Endothelial cell of umbilical vein (primary cell): ENCODE results near the gene PTCH2. TPM values are rescaled to one million over a fixed set of nuclear protein-coding genes. Genes with fewer than 3 reads are reported as not detected.

Source experiments
- BruUV-seq: library from RNA; stranded (reverse); fragments of 400-500 nt; replicated peaks from 2 replicates; lab custom pipeline; 2021; lab: Mats Ljungman, UMichigan
- CTCF ChIA-PET: fragments of 300-600, 350-600 bp; sonication (Branson Sonifier 250); formaldehyde crosslinking; loops from one replicate; lab custom pipeline; 2021; ENCODE audit warnings: antibody characterized with exemption, inconsistent platforms; lab: Charles Lee
- POLR2A ChIA-PET: fragments of 300-600, 350-600 bp; sonication (Branson Sonifier 250); formaldehyde crosslinking; loops from one replicate; lab custom pipeline; 2021; ENCODE audit warnings: antibody characterized with exemption, inconsistent platforms; lab: Charles Lee
- DNase-seq: peaks from one replicate; pipeline ENCODE4 v3.0.0-alpha.2; 2011; ENCODE audit warnings: low read depth, low spot score
- FAIRE-seq: peaks from 2 replicates; lab custom pipeline; 2011; peaks lifted over from hg19 to GRCh38; lab: Jason Lieb, UNC
- H2AFZ ChIP-seq: 2 replicates; pipeline ENCODE4 v1.6.0; 2012; ENCODE audit warnings: low read depth, low read length, control low read depth, inconsistent platforms
- H3K27ac ChIP-seq: 2 replicates; pipeline ENCODE4 v1.5.1; 2011; ENCODE audit warnings: low read depth, mild to moderate bottlenecking, control low read depth, low read length, moderate library complexity; ENCODE audit not compliant: insufficient read depth
- H3K27me3 ChIP-seq, 2 experiments: 2 replicates each; pipeline versions ENCODE4 v1.6.0 to v1.6.1; 2011; ENCODE audit warnings: low read length in 2 of 2, mixed read lengths in 1 of 2; ENCODE audit not compliant: control insufficient read depth in 2 of 2, insufficient read depth in 2 of 2
- H3K36me3 ChIP-seq, 2 experiments: 2 replicates in 1 of 2; 3 replicates in 1 of 2; pipeline ENCODE4 v1.5.1; 2011; ENCODE audit warnings: low read length in 2 of 2, mild to moderate bottlenecking in 1 of 2, moderate library complexity in 1 of 2; ENCODE audit not compliant: control insufficient read depth in 2 of 2, insufficient read depth in 2 of 2; ENCODE audit errors: extremely low read depth in 1 of 2
- H3K4me1 ChIP-seq: 3 replicates; pipeline ENCODE4 v1.5.1; 2011; ENCODE audit warnings: mild to moderate bottlenecking, low read length; ENCODE audit not compliant: control insufficient read depth, insufficient read depth; ENCODE audit errors: extremely low read depth
- H3K4me2 ChIP-seq: 2 replicates; pipeline ENCODE4 v1.6.1; 2011; ENCODE audit warnings: low read length, control low read depth, mixed read lengths; ENCODE audit not compliant: insufficient read depth
- H3K4me3 ChIP-seq, 3 experiments: fragments of 200-600 bp in 1 of 3; sonication (generic), shearing (Covaris generic) in 1 of 3; replicated peaks in 1 of 3; 2 replicates each; pipeline ENCODE4 v1.5.1; 2011 to 2016; ENCODE audit warnings: control low read depth in 3 of 3, low read length in 3 of 3, mild to moderate bottlenecking in 2 of 3, inconsistent platforms in 1 of 3, low read depth in 1 of 3, moderate library complexity in 1 of 3; ENCODE audit not compliant: insufficient read depth in 1 of 3
- H3K79me2 ChIP-seq: 2 replicates; pipeline ENCODE4 v1.6.0; 2012; ENCODE audit warnings: low read length, inconsistent platforms; ENCODE audit not compliant: control insufficient read depth, insufficient read depth
- H3K9ac ChIP-seq: replicated peaks from 2 replicates; pipeline ENCODE3; 2011; ENCODE audit warnings: low read length, control low read depth; ENCODE audit not compliant: insufficient read depth; ENCODE audit errors: extremely low read depth
- H3K9me1 ChIP-seq: replicated peaks from 3 replicates; pipeline ENCODE4 v1.6.0; 2011; ENCODE audit warnings: mild to moderate bottlenecking, low read length; ENCODE audit not compliant: control insufficient read depth, insufficient read depth; ENCODE audit errors: extremely low read depth
- H3K9me3 ChIP-seq: replicated peaks from 2 replicates; pipeline ENCODE4 v1.5.1; 2012; ENCODE audit warnings: low read length, inconsistent platforms; ENCODE audit not compliant: control insufficient read depth, insufficient read depth
- H4K20me1 ChIP-seq: replicated peaks from 2 replicates; pipeline ENCODE3; 2011; ENCODE audit warnings: mild to moderate bottlenecking, low read length; ENCODE audit not compliant: control insufficient read depth, insufficient read depth; ENCODE audit errors: extremely low read depth
- CTCF ChIP-seq, 2 donors: IDR thresholded peaks; 1 replicate in 1 of 2; 2 replicates in 1 of 2; pipeline ENCODE4 v1.5.1; 2011; ENCODE audit warnings: low read length in 2 of 2, mild to moderate bottlenecking in 2 of 2, moderate library complexity in 2 of 2, control low read depth in 1 of 2, inconsistent platforms in 1 of 2, low read depth in 1 of 2; ENCODE audit not compliant: insufficient read depth in 1 of 2; ENCODE audit errors: extremely low read depth in 1 of 2
- EZH2 ChIP-seq: IDR thresholded peaks from 2 replicates; pipeline ENCODE4 v1.6.1; 2012; ENCODE audit warnings: borderline replicate concordance, low read depth, mild to moderate bottlenecking, moderate library complexity, low read length, inconsistent platforms; ENCODE audit not compliant: severe bottlenecking
- FOS ChIP-seq: IDR thresholded peaks from 2 replicates; pipeline ENCODE4 v1.6.1; 2011; ENCODE audit warnings: mild to moderate bottlenecking, low read length, moderate library complexity, borderline replicate concordance; ENCODE audit not compliant: insufficient read depth
- GATA2 ChIP-seq: IDR thresholded peaks from 2 replicates; pipeline ENCODE4 v1.7.0; 2011; ENCODE audit warnings: low read depth, mild to moderate bottlenecking, moderate library complexity, mixed read lengths, low read length; ENCODE audit not compliant: insufficient read length, insufficient read depth
- JUN ChIP-seq: IDR thresholded peaks from 2 replicates; pipeline ENCODE4 v1.6.1; 2011; ENCODE audit warnings: borderline replicate concordance, low read depth; ENCODE audit not compliant: insufficient read length, insufficient read depth
- MAX ChIP-seq: IDR thresholded peaks from 2 replicates; pipeline ENCODE4 v1.6.1; 2011; ENCODE audit not compliant: insufficient read depth, insufficient read length
- MYC ChIP-seq: IDR thresholded peaks from one replicate; pipeline ENCODE4 v1.6.1; 2011; ENCODE audit warnings: mild to moderate bottlenecking, low read depth, low read length
- POLR2A ChIP-seq: IDR thresholded peaks from 2 replicates; pipeline ENCODE4 v1.6.1; 2012; ENCODE audit warnings: low read depth, mild to moderate bottlenecking, control low read depth, low read length
- POLR2AphosphoS5 ChIP-seq: IDR thresholded peaks from 2 replicates; pipeline ENCODE4 v1.6.1; 2012; ENCODE audit warnings: low read depth, mild to moderate bottlenecking, control low read depth, low read length, moderate library complexity; ENCODE audit not compliant: insufficient read depth
- dilution Hi-C: fragments of 300-500 bp; cut with MboI; formaldehyde crosslinking; loops from one replicate; pipeline ENCODE4 v1.15.0; 2019; ENCODE audit warnings: low sequenced_read_pairs; ENCODE audit not compliant: extremely low pct_ligation_motif_present
- intact Hi-C: fragments of 100-400 bp; cut with micrococcal nuclease; formaldehyde crosslinking; loops from one replicate; pipeline ENCODE4 v1.10.0; 2022
- polyA plus RNA-seq, 4 experiments: library from polyadenylated mRNA; depleted of rRNA in 3 of 4; stranded (reverse) in 3 of 4; unstranded in 1 of 4; fragments of >200 nt; gene quantifications; 2 replicates each; pipeline versions ENCODE4 v1.2.1 to v1.2.3, GENCODE V29; 2011 to 2012; ENCODE audit warnings: missing spikeins in 1 of 4
- total RNA-seq: library from RNA; stranded (reverse); gene quantifications from 2 replicates; pipeline ENCODE4 v1.2.3, GENCODE V29; 2021

Gene PTCH2
- total and polyA plus RNA-seq, 2 donors (not counting 3 experiments of a cell fraction or from before 2014, with no cell fraction given): 1.8 TPM

GRCh38 chr1:44828003-44828651, 14.9 kb downstream of the PTCH2 start:
- dilution Hi-C loops: no loop called here
- no peaks in the 10 kb centered on the region for H3K4me1 ChIP-seq
- POLR2A ChIA-PET: no interaction called here

More at GRCh38 chr1:44828003-44828651, 14.9 kb downstream of the PTCH2 start:
- Histone ChIP-seq H2AFZ (no peak overlapping the region), H3K9me1 (no peaks in the 10 kb centered on the region), H3K36me3 (no peaks in the 10 kb centered on the region), H3K27ac (no peak overlapping the region), H3K9me3 (no peaks in the 10 kb centered on the region), H3K4me3 (no peak overlapping the region), H3K27me3 (no peaks in the 10 kb centered on the region), H3K4me2 (no peak overlapping the region), H3K9ac (no peak overlapping the region), H3K79me2 (no peaks in the 10 kb centered on the region), H4K20me1 (no peaks in the 10 kb centered on the region)
- FAIRE-seq (no peak), DNase-seq (no peak)
- intact Hi-C loops: no loop called here
- no peak for TF ChIP-seq POLR2A
- no peak for TF ChIP-seq FOS
- TF ChIP-seq GATA2: no peak
- no peak for TF ChIP-seq JUN
- no peak for TF ChIP-seq MAX
- TF ChIP-seq POLR2AphosphoS5: no peak
- TF ChIP-seq MYC: no peak
- TF ChIP-seq CTCF (IDR thresholded peaks at IDR 0.05; ENCODE audit: extremely low read depth in 1 of 2, insufficient read depth in 1 of 2, low read depth in 1 of 2, low read length in 2 of 2): no peak
- no peak for TF ChIP-seq EZH2
- no TSS peak for BruUV-seq
- CTCF ChIA-PET: no interaction called here
